ENCODE results near the gene ECM1. TPM values are rescaled to one million over a fixed set of nuclear protein-coding genes. Genes with fewer than 3 reads are reported as not detected.

Gene ECM1
- total and polyA plus RNA-seq, 2 of the 8 experiments (the other 6 are each of a cell fraction or from before 2014, with no cell fraction given): 0.95 to 0.98 TPM

DNA sequence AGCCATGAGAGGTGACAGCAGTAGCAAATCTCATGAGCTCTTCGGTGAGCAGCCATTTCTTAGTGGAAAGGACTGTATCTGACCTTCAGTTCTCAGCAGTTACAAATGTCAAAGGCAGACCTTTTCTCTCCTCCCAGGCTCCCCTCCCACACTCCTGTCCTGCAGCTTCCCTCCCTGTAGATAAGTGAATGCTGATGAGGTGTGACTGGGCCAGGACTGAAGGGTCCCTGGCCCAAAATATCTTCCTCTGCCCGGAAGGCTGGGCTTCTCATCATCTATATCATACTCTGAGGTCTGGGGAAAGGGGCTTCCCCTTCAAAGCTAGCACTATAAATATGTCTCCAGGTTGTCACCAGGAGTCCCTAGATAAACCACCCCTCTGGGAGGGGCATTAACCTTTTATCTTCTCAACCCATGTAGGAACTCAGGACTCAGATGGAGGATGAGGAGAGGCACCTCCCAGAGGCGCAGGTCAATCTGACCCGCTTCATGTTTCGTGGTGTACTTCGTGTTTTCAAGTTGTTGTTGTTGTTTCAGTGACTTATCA, 37.6 kb downstream of the ECM1 start:
- H3K27ac ChIP-seq (ENCODE audit: low read depth, low read length): no peak overlapping the region
- ChIA-PET POLR2A (ENCODE audit: partially characterized antibody) (interaction anchor here (0.8 to 2.3 kb wide), 3 partner anchors 13 to 41 kb away, joined by 3 to 7 read pairs (median 4); partner anchors contain the start of gene MCL1), CTCF (ENCODE audit: partially characterized antibody) (interaction anchor here (0.9 to 4.2 kb wide), 3 partner anchors 8 to 22 kb away, joined by 3 to 28 read pairs (median 26); no protein-coding TSS in a partner anchor)
- peaks cover 0 to 19% (median 10%) of the 10 kb centered on the region in 4 experiments; a peak in 5 of 7 replicates for H3K27me3 ChIP-seq (replicated peaks in 1 of 4; ENCODE audit: control insufficient read depth in 3 of 4, extremely low read depth in 1 of 4, insufficient read depth in 3 of 4, low read length in 3 of 4)
- no peak overlapping the region for H2BK5ac ChIP-seq (ENCODE audit: low read depth, low read length)
- no peak overlapping the region for H2BK12ac ChIP-seq (ENCODE audit: low read depth, low read length)
- H4K20me1 ChIP-seq (replicated peaks in 1 of 2; ENCODE audit: control insufficient read depth in 1 of 2, insufficient read depth in 2 of 2, low read length in 2 of 2): peaks cover 1 to 2% of the 10 kb centered on the region in 2 experiments
- no peak overlapping the region for H4K5ac ChIP-seq (ENCODE audit: insufficient read length, low read depth, low read length)
- no peak overlapping the region for H3K4me2 ChIP-seq (ENCODE audit: insufficient read depth in 1 of 2, low read depth in 2 of 2, low read length in 2 of 2)
- DNase-seq (ENCODE audit: low read depth in 1 of 2, low spot score in 2 of 2) (no peak), FAIRE-seq (no peak)
- H4K91ac ChIP-seq (replicated peaks; ENCODE audit: insufficient read length, low read length): no peak overlapping the region
- H3K14ac ChIP-seq (ENCODE audit: insufficient read length): no peak overlapping the region
- TF ChIP-seq ZNF274 (IDR thresholded peaks at IDR 0.05; ENCODE audit: borderline replicate concordance, extremely low read depth, low read length): no peak
- TF ChIP-seq BRCA1 (IDR thresholded peaks at IDR 0.05; ENCODE audit: low read depth, low read length): no peak
- H3K9ac ChIP-seq (replicated peaks in 1 of 4; ENCODE audit: extremely low read depth in 1 of 4, low read depth in 3 of 4, low read length in 3 of 4): no peak overlapping the region
- no peak overlapping the region for H3K4ac ChIP-seq (replicated peaks; ENCODE audit: insufficient read length, low read depth, low read length)
- H2AK5ac ChIP-seq (ENCODE audit: low read depth, low read length): no peak overlapping the region
- WGBS, 2 experiments (ENCODE audit: extremely low coverage in 1 of 2, insufficient coverage in 1 of 2, insufficient read length in 1 of 2, insufficient replicate concordance in 2 of 2, low coverage in 1 of 2, low lambda C conversion rate in 2 of 2, missing lambda C conversion rate in 1 of 2): 94% methylated on average over 6 of the region's 6 CpGs; no CpG with 5 or more reads in 1 of the 2 experiments
- H3K79me1 ChIP-seq (ENCODE audit: low read depth, low read length): no peaks in the 10 kb centered on the region
- no peak overlapping the region for H2BK20ac ChIP-seq (ENCODE audit: low read length)
- no peaks in the 10 kb centered on the region for H3K79me2 ChIP-seq (ENCODE audit: control insufficient read depth in 1 of 2, insufficient read depth in 2 of 2, low read length in 2 of 2)
- no peak overlapping the region for H4K8ac ChIP-seq (ENCODE audit: extremely low read depth, insufficient read depth, low read length)
- no peaks in the 10 kb centered on the region for H3K36me3 ChIP-seq (ENCODE audit: control insufficient read depth in 2 of 4, insufficient read depth in 4 of 4, low read length in 3 of 4)
- H3K56ac ChIP-seq (replicated peaks; ENCODE audit: insufficient read length, low read depth, low read length): no peak overlapping the region
- peaks cover 5% of the 10 kb centered on the region; the same call in 1 of the 2 replicates for H3K23me2 ChIP-seq (ENCODE audit: low read depth, low read length)
- H3K4me3 ChIP-seq (ENCODE audit: extremely low read depth in 1 of 4, insufficient read depth in 2 of 4, low read depth in 3 of 4, low read length in 4 of 4): no peak overlapping the region
- H3K23ac ChIP-seq (ENCODE audit: insufficient read length): no peak overlapping the region
- H3K9me3 ChIP-seq (ENCODE audit: insufficient read depth in 2 of 2, low read depth in 1 of 2, low read length in 1 of 2): no peaks in the 10 kb centered on the region
- H3K4me1 ChIP-seq (replicated peaks in 1 of 4; ENCODE audit: control insufficient read depth in 3 of 4, insufficient read depth in 4 of 4, low read length in 3 of 4): peaks cover 0 to 9% (median 1%) of the 10 kb centered on the region in 4 experiments; a peak in 3 of 7 replicates
- H2AFZ ChIP-seq (ENCODE audit: low read length): no peak overlapping the region
- H2BK15ac ChIP-seq (ENCODE audit: low read length): no peak overlapping the region
- H2BK120ac ChIP-seq (replicated peaks; ENCODE audit: low read depth, low read length): no peak overlapping the region
- H3K18ac ChIP-seq (ENCODE audit: extremely low read depth, low read length): no peak overlapping the region
